Hepatocyte (in vitro differentiated cells): Measurements from ENCODE around the gene ZNF467. TPM values are rescaled to one million over a fixed set of nuclear protein-coding genes. Genes with fewer than 3 reads are reported as not detected.

Source experiments
- DNase-seq: peaks from one replicate; pipeline ENCODE4 v3.0.0-alpha.2; 2016; ENCODE audit warnings: low spot score
- H2AFZ ChIP-seq: fragments of 200-600 bp; sonication (generic); 2 replicates; pipeline ENCODE4 v1.6.0; 2016; ENCODE audit warnings: antibody characterized with exemption, mild to moderate bottlenecking
- H3K27ac ChIP-seq: fragments of 200-600 bp; sonication (generic); 2 replicates; pipeline ENCODE4 v1.5.1; 2016; ENCODE audit warnings: mild to moderate bottlenecking
- H3K27me3 ChIP-seq: fragments of 200-600 bp; sonication (generic); 2 replicates; pipeline ENCODE4 v1.6.1; 2016
- H3K36me3 ChIP-seq: fragments of 200-600 bp; sonication (generic); replicated peaks from 2 replicates; pipeline ENCODE4 v1.5.1; 2016; ENCODE audit warnings: low read depth; ENCODE audit not compliant: insufficient read depth
- H3K4me1 ChIP-seq: fragments of 200-600 bp; sonication (generic); 2 replicates; pipeline ENCODE4 v1.5.1; 2016; ENCODE audit warnings: mild to moderate bottlenecking, moderate library complexity; ENCODE audit not compliant: insufficient read depth
- H3K4me2 ChIP-seq: fragments of 200-600 bp; sonication (generic); 2 replicates; pipeline ENCODE4 v1.6.0; 2016
- H3K4me3 ChIP-seq: fragments of 200-600 bp; sonication (generic); 2 replicates; pipeline ENCODE4 v1.5.1; 2016; ENCODE audit warnings: mild to moderate bottlenecking
- H3K79me2 ChIP-seq: fragments of 200-600 bp; sonication (generic); 2 replicates; pipeline ENCODE4 v1.6.0; 2017; ENCODE audit warnings: mild to moderate bottlenecking
- H3K9me2 ChIP-seq: fragments of 200-600 bp; sonication (generic); replicated peaks from 2 replicates; pipeline ENCODE4 v1.6.0; 2017; ENCODE audit warnings: mild to moderate bottlenecking; ENCODE audit not compliant: insufficient read depth
- H3K9me3 ChIP-seq: fragments of 200-600 bp; sonication (generic); 2 replicates; pipeline ENCODE4 v1.5.1; 2016; ENCODE audit warnings: low read depth, mild to moderate bottlenecking
- H4K20me1 ChIP-seq: fragments of 200-600 bp; sonication (generic); 2 replicates; pipeline ENCODE4 v1.6.0; 2016; ENCODE audit warnings: mild to moderate bottlenecking; ENCODE audit not compliant: insufficient read depth, poor library complexity, severe bottlenecking
- CTCF ChIP-seq: fragments of 200-600 bp; sonication (generic); IDR thresholded peaks from 2 replicates; pipeline ENCODE4 v1.5.1; 2016; ENCODE audit warnings: antibody characterized with exemption, mild to moderate bottlenecking; ENCODE audit not compliant: poor library complexity
- EZH2 ChIP-seq: fragments of 200-600 bp; sonication (generic); IDR thresholded peaks from 2 replicates; pipeline ENCODE4 v1.6.1; 2016; ENCODE audit warnings: antibody characterized with exemption, mild to moderate bottlenecking, borderline replicate concordance
- EZH2phosphoT487 ChIP-seq: fragments of 200-600 bp; sonication (generic); IDR thresholded peaks from one replicate; pipeline ENCODE4 v1.6.1; 2018; ENCODE audit warnings: antibody characterized with exemption, mild to moderate bottlenecking, low read depth, moderate library complexity; ENCODE audit not compliant: unreplicated experiment, severe bottlenecking
- WGBS: methylation state at CpG from one replicate; pipeline ENCODE4 v1.1.6; 2016; ENCODE audit warnings: low lambda C conversion rate; ENCODE audit errors: missing lambda C conversion rate; 5-methylcytosine and 5-hydroxymethylcytosine counted together
- polyA plus RNA-seq: library from polyadenylated mRNA; unstranded; fragments of >200 nt; fragmentation: Nextera tagmentation; extraction: Ambion mirVana; gene quantifications from 2 replicates; pipeline ENCODE4 v1.2.1, GENCODE V29; 2016
- total RNA-seq: library from RNA; depleted of rRNA; stranded (reverse); fragments of >200 nt; gene quantifications from 2 replicates; pipeline ENCODE4 v1.2.3, GENCODE V29; 2014

ZNF467 gene
- total and polyA plus RNA-seq, 2 experiments from 2014 or later = 7.8 to 15.6 TPM

GRCh38 chr7:149759093-149759860, 14.1 kb downstream of the ZNF467 start:
- H3K4me3 ChIP-seq = no peak overlapping the region
- H3K4me2 ChIP-seq = no peak overlapping the region
- no peak for DNase-seq
- TF ChIP-seq EZH2phosphoT487 (no peak), CTCF (no peak), EZH2 (no peak)
- H3K4me1 ChIP-seq = no peaks in the 10 kb centered on the region
- H4K20me1 ChIP-seq = peaks cover under 1% of the 10 kb centered on the region
- H2AFZ ChIP-seq = no peak overlapping the region
- H3K27ac ChIP-seq = no peak overlapping the region
- WGBS = 67% methylated on average over 12 of the region's 12 CpGs
- no peaks in the 10 kb centered on the region for H3K36me3 ChIP-seq
- no peaks in the 10 kb centered on the region for H3K9me3 ChIP-seq
- no peaks in the 10 kb centered on the region for H3K79me2 ChIP-seq
- H3K9me2 ChIP-seq = no peaks in the 10 kb centered on the region
- peaks cover 17% of the 10 kb centered on the region for H3K27me3 ChIP-seq

- TF ChIP-seq EZH2 (no peak), CTCF (peak; percentile 69)
- H3K27me3 ChIP-seq = no peaks in the 10 kb centered on the region
- 56% methylated on average over 17 of the region's 20 CpGs for WGBS
- H4K20me1 ChIP-seq = no peaks in the 10 kb centered on the region
- no peak overlapping the region for H3K27ac ChIP-seq
- H3K4me2 ChIP-seq = no peak overlapping the region
- no peaks in the 10 kb centered on the region for H3K79me2 ChIP-seq
- H2AFZ ChIP-seq = no peak overlapping the region
- no peaks in the 10 kb centered on the region for H3K9me3 ChIP-seq
- H3K9me2 ChIP-seq = no peaks in the 10 kb centered on the region
- H3K36me3 ChIP-seq = no peaks in the 10 kb centered on the region
- no peak overlapping the region for H3K4me3 ChIP-seq
- no peaks in the 10 kb centered on the region for H3K4me1 ChIP-seq
- peak; percentile 72 for DNase-seq
These were observed 19.8 kb downstream of the ZNF467 start for GRCh38 chr7:149753375-149754233.

- WGBS = 93% methylated on average over 5 of the region's 5 CpGs
- no peaks in the 10 kb centered on the region for H3K4me1 ChIP-seq
- no peak for TF ChIP-seq CTCF
- no peak for TF ChIP-seq EZH2phosphoT487
- TF ChIP-seq EZH2 = no peak
- no peaks in the 10 kb centered on the region for H3K9me2 ChIP-seq
- H3K9me3 ChIP-seq = no peaks in the 10 kb centered on the region
- no peak overlapping the region for H3K27ac ChIP-seq
- no peak overlapping the region for H2AFZ ChIP-seq
- no peaks in the 10 kb centered on the region for H3K27me3 ChIP-seq
- no peak overlapping the region for H3K4me3 ChIP-seq
- H4K20me1 ChIP-seq = no peaks in the 10 kb centered on the region
- no peak overlapping the region for H3K4me2 ChIP-seq
- H3K36me3 ChIP-seq = no peaks in the 10 kb centered on the region
- no peaks in the 10 kb centered on the region for H3K79me2 ChIP-seq
- DNase-seq = no peak
These were observed 20.7 kb downstream of the ZNF467 start for GRCh38 chr7:149752646-149753045.
